ENCODE results near the gene SLC17A8. TPM values are rescaled to one million over a fixed set of nuclear protein-coding genes. Genes with fewer than 3 reads are reported as not detected.

Gene SLC17A8
- not detected in 2 replicates for total RNA-seq

DNA sequence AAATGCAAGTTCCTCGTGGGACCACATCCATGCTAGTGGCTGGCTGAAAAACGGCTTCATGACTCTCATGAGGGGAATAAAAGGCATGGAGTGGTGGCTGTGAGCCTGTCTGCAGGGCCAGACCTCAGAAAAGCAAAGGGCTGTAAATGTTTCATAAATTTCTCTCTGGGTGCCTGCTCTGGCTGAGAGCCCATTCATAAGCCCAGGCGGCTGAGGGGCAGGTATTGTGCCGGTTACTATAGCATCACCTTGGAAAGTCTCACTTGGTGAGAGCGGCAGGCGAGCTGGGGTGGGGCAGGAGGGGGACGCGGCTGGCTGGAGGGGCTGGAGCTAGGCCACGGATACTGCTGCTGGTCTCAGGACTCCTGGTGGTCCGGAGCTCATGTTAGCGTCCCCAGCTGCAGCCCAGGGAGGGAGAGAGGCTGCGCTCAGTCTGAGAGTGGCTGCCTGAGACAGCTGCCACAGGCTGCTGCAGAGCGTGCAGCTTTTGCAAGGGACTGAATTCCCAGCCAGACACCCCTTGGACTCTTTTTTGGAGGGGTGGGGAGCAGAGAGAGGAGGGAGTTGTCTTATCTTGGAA is at the start of gene SLC17A8:
TSS of gene SLC17A8 (plus strand) at position 431 of the 580 bp plus-strand sequence. CDS start 318 bp downstream, outside the sequence.

Other genes with a start within 250 kb of the SLC17A8 start
- 31.2 and 42.0 TPM in 2 replicates for gene BLTP3B, start 214.2 kb upstream of the SLC17A8 start, total RNA-seq
- gene ACTR6, start 156.3 kb upstream of the SLC17A8 start, total RNA-seq, result 19.6 and 24.3 TPM in 2 replicates
- 0.59 and 0.65 TPM in 2 replicates for gene DEPDC4, start 90.0 kb upstream of the SLC17A8 start, total RNA-seq
- gene SCYL2, start 89.9 kb upstream of the SLC17A8 start, total RNA-seq, result 37.1 and 53.3 TPM in 2 replicates
- not detected in 2 replicates for gene NR1H4, start 116.8 kb downstream of the SLC17A8 start, total RNA-seq
- gene GAS2L3, start 216.6 kb downstream of the SLC17A8 start, total RNA-seq, result 4.5 and 18.4 TPM in 2 replicates

Data from smooth muscle cell of the umbilical artery (primary cell).